Fibroblast of the aortic adventitia (primary cell): ENCODE measurements around the gene FSTL3. TPM values are rescaled to one million over a fixed set of nuclear protein-coding genes. Genes with fewer than 3 reads are reported as not detected.
A peak's percentile ranks its signal among the peaks of the same experiment; 100 is the strongest.
"Not testable (repeated sequence)": the region's sequence is repeated elsewhere in the genome, so short reads cannot be mapped to it uniquely, and the experiment has no call there.

ENCODE experiments used
- DNase-seq: peaks from one replicate; pipeline ENCODE4 v3.0.0-alpha.2; 2010; ENCODE audit warnings: low read depth
- H3K4me3 ChIP-seq: 2 replicates; pipeline ENCODE4 v1.5.1; 2011; ENCODE audit warnings: low read depth, mild to moderate bottlenecking, control low read depth, low read length, moderate library complexity
- CTCF ChIP-seq: IDR thresholded peaks from 2 replicates; pipeline ENCODE4 v1.5.1; 2011; ENCODE audit warnings: mild to moderate bottlenecking, low read length, control low read depth, inconsistent platforms; ENCODE audit not compliant: insufficient read depth
- total RNA-seq: library from RNA; depleted of rRNA; stranded (reverse); fragments of >200 nt; gene quantifications from 2 replicates; pipeline ENCODE4 v1.2.3, GENCODE V29; 2012; ENCODE audit warnings: low replicate concordance

Gene FSTL3
- 14.8 and 148 TPM in 2 replicates for total RNA-seq

GRCh38 chr19:676339-677105, at the start of gene FSTL3:
Gene FSTL3, plus strand, starts transcription at chr19:676392. Its CDS starts 32 bp downstream, at chr19:676424.
- H3K4me3 ChIP-seq = peak within 1 kb of the TSS; percentile 81
- no peak for TF ChIP-seq CTCF
- peak; percentile 28 for DNase-seq

- not testable (repeated sequence) for DNase-seq, H3K4me3 ChIP-seq
Measured at GRCh38 chr19:626566-626965, 49.6 kb upstream of the FSTL3 start.

- peak; percentile 37 for TF ChIP-seq CTCF
- DNase-seq = no peak
- H3K4me3 ChIP-seq = no peak overlapping the region
Measured at GRCh38 chr19:628168-628567, 48.0 kb upstream of the FSTL3 start.

- DNase-seq, H3K4me3 ChIP-seq: not testable (repeated sequence)
Measured at GRCh38 chr19:629515-629914, 46.7 kb upstream of the FSTL3 start.

- TF ChIP-seq CTCF = no peak
- DNase-seq = no peak
- H3K4me3 ChIP-seq = no peak overlapping the region
Measured at GRCh38 chr19:629961-630714, 46.1 kb upstream of the FSTL3 start.

GRCh38 chr19:632579-633067, 43.6 kb upstream of the FSTL3 start:
- no peak for TF ChIP-seq CTCF
- H3K4me3 ChIP-seq = peak overlapping the region; percentile 76
- DNase-seq = peak; percentile 49

- H3K4me3 ChIP-seq = peak within 1 kb of the TSS; percentile 80
- TF ChIP-seq CTCF = no peak
- DNase-seq = peak; percentile 99
Measured at GRCh38 chr19:633068-633785, 43.0 kb upstream of the FSTL3 start, which contains the start of gene POLRMT. Gene POLRMT, minus strand, starts transcription at chr19:633537. Its CDS starts 25 bp downstream, at chr19:633512.
